ENCODE results near the gene NFIB. TPM values are rescaled to one million over a fixed set of nuclear protein-coding genes. Genes with fewer than 3 reads are reported as not detected.

NFIB gene
- total and polyA plus RNA-seq, 4 donors, result 10.8 to 278 (median 88.6) TPM

DNA sequence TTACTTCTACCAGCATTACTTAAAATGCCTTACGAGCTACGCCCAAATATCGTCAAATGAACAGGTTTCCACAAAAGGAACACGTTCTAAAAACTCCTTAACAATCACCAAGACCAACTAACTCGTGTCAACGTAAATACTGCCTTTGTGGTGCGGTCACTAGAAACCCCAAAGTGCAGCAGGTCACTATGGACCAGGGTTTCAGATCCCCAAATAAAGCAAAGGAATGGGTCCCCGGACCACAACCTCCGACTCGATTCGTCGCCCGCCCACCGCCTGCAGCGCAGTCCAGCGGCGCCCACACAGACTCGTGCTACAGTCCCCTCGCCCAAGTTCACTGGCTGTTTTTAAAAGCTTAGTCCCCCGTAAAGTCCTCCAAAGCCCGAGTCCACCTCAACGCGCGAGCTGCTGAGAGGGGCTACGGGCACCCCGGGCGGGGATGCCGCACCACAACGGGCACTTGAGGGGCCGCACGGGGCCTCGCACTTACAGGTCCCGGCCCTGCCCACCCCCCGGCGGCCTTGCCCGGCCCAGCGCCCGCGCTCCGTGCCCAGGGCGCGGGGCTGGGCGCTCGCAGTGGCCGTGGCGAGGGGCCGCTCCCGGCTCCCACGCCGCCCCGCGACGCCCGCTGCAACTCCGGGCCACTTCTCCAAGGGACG is 1.1 kb downstream of the NFIB start:
- Histone ChIP-seq H3K9me3 (ENCODE audit: control insufficient read depth, low read length) (no peaks in the 10 kb centered on the region), H3K4me3 (ENCODE audit: low read length in 2 of 2) (peak overlapping the region; percentile 89 to 96), H3K27me3 (ENCODE audit: control insufficient read depth in 1 of 2, insufficient read depth in 2 of 2, low read length in 1 of 2) (no peaks in the 10 kb centered on the region), H3K4me1 (ENCODE audit: control insufficient read depth in 1 of 2, insufficient read depth in 2 of 2, low read length in 2 of 2) (peaks cover 0 to 1% of the 10 kb centered on the region in 2 donors), H3K36me3 (ENCODE audit: control insufficient read depth in 1 of 2, insufficient read depth in 2 of 2, low read length in 1 of 2) (no peaks in the 10 kb centered on the region), H3K27ac (ENCODE audit: low read depth in 1 of 2, low read length in 2 of 2) (peak overlapping the region; percentile 85 to 99)
- DNase-seq (peak in 1 of 2 donors; percentile 80), ATAC-seq (ENCODE audit: low FRiP score) (peak; percentile 19)
- intact Hi-C loops (cut with DNase I), result loop anchor here (5.0 to 10.0 kb wide), 3 partner anchors 34 to 278 kb away; no protein-coding TSS in a partner anchor
- 0 to 1% methylated on average over 55 to 56 of the region's 56 CpGs for WGBS, 2 donors

GRCh38 chr9:14311956-14312685 is 1.8 kb downstream of the NFIB start:
- peaks cover 2 to 4% of the 10 kb centered on the region in 2 donors for H3K4me1 ChIP-seq (ENCODE audit: control insufficient read depth in 1 of 2, insufficient read depth in 2 of 2, low read length in 2 of 2)
- intact Hi-C loops (cut with DNase I), result loop anchor here (5.0 to 10.0 kb wide), 3 partner anchors 35 to 277 kb away; no protein-coding TSS in a partner anchor
- no peaks in the 10 kb centered on the region for H3K36me3 ChIP-seq (ENCODE audit: control insufficient read depth in 1 of 2, insufficient read depth in 2 of 2, low read length in 1 of 2)
- ATAC-seq (ENCODE audit: low FRiP score) (no peak), DNase-seq (no peak)
- no peaks in the 10 kb centered on the region for H3K9me3 ChIP-seq (ENCODE audit: control insufficient read depth, low read length)
- 2 to 3% methylated on average over 10 of the region's 10 CpGs for WGBS, 2 donors
- no peak overlapping the region for H3K27ac ChIP-seq (ENCODE audit: low read depth in 1 of 2, low read length in 2 of 2)
- peak overlapping the region; percentile 89 to 96 for H3K4me3 ChIP-seq (ENCODE audit: low read length in 2 of 2)
- no peaks in the 10 kb centered on the region for H3K27me3 ChIP-seq (ENCODE audit: control insufficient read depth in 1 of 2, insufficient read depth in 2 of 2, low read length in 1 of 2)

DNA sequence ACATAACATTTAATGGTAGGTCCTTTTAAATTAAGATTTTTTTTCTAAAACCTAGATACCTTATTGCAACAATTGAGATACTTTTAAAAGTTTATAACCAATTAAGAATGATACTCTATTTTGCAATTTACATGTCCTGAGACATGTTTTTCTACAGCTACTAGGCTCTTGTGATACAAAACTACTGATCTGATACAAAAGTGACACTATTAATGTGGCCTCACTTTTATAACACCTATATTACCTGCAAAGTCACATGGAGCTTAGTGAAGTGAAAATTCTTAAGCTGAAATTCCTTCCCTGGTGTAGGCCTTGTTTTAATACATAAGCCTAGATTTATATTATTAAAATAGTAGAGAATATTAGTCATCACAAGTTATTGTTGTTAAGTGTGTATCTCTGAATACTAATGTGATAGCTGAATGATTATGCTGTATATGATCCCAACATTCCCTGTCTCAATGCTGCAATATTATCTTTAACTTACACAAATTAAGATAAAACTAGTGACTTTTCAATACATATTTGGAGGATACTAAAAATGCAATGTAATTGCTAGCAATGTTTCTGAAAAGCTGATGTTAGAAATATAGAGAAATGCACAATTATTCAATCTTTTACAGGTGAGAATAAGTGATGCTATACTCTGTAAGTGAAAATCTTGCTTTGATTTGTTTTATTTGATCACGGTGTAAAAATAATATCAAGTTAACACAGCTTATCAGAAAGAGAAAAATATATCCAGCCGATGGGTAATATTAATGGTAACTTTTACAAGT is 2.6 kb downstream of the NFIB start:
- no peak for DNase-seq
- peak overlapping the region in 1 of 2 donors; percentile 89 for H3K4me3 ChIP-seq (ENCODE audit: low read length in 2 of 2)
- H3K36me3 ChIP-seq (ENCODE audit: control insufficient read depth in 1 of 2, insufficient read depth in 2 of 2, low read length in 1 of 2), result no peaks in the 10 kb centered on the region
- no peak for ATAC-seq (ENCODE audit: low FRiP score)
- no peak overlapping the region for H3K27ac ChIP-seq (ENCODE audit: low read depth in 1 of 2, low read length in 2 of 2)
- H3K4me1 ChIP-seq (ENCODE audit: control insufficient read depth in 1 of 2, insufficient read depth in 2 of 2, low read length in 2 of 2), result peaks cover 3 to 4% of the 10 kb centered on the region in 2 donors
- H3K9me3 ChIP-seq (ENCODE audit: control insufficient read depth, low read length), result no peaks in the 10 kb centered on the region
- no peaks in the 10 kb centered on the region for H3K27me3 ChIP-seq (ENCODE audit: control insufficient read depth in 1 of 2, insufficient read depth in 2 of 2, low read length in 1 of 2)
- intact Hi-C loops (cut with DNase I), result loop anchor here (5.0 to 10.0 kb wide), 3 partner anchors 36 to 277 kb away; no protein-coding TSS in a partner anchor
- 2% methylated on average over 2 of the region's 2 CpGs for WGBS, 2 donors

- ATAC-seq (ENCODE audit: low FRiP score) (no peak), DNase-seq (no peak)
- Histone ChIP-seq H3K9me3 (ENCODE audit: control insufficient read depth, low read length) (no peaks in the 10 kb centered on the region), H3K27me3 (ENCODE audit: control insufficient read depth in 1 of 2, insufficient read depth in 2 of 2, low read length in 1 of 2) (no peaks in the 10 kb centered on the region), H3K27ac (ENCODE audit: low read depth in 1 of 2, low read length in 2 of 2) (no peak overlapping the region), H3K4me3 (ENCODE audit: low read length in 2 of 2) (peak overlapping the region; percentile 41 to 59), H3K4me1 (ENCODE audit: control insufficient read depth in 1 of 2, insufficient read depth in 2 of 2, low read length in 2 of 2) (peaks cover 3 to 4% of the 10 kb centered on the region in 2 donors), H3K36me3 (ENCODE audit: control insufficient read depth in 1 of 2, insufficient read depth in 2 of 2, low read length in 1 of 2) (no peaks in the 10 kb centered on the region)
- intact Hi-C loops (cut with DNase I), result loop anchor here (5.0 to 10.0 kb wide), 3 partner anchors 37 to 276 kb away; no protein-coding TSS in a partner anchor
- WGBS, 2 donors, result 13 to 18% methylated on average over 2 of the region's 2 CpGs
Observed at GRCh38 chr9:14310311-14310710, 3.6 kb downstream of the NFIB start.

GRCh38 chr9:14309403-14309802 is 4.5 kb downstream of the NFIB start:
- 3 to 9% methylated on average over 2 of the region's 2 CpGs for WGBS, 2 donors
- peaks cover 4% of the 10 kb centered on the region in 2 donors for H3K4me1 ChIP-seq (ENCODE audit: control insufficient read depth in 1 of 2, insufficient read depth in 2 of 2, low read length in 2 of 2)

DNA sequence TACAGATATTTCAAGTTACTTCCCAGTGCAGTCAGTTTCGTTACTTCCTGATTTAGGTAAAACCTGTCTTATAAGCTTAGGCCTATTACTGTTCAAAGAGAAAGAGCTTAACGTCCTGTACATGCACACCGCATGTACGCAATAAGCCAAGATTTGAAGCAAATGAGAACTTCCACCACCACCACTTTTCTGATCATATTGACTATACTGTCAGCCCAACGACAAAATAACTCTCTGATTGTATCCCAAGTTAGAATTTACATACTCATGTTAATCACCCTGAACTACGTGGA is 5.1 kb downstream of the NFIB start:
- 12 to 16% methylated on average over 6 of the region's 6 CpGs for WGBS, 2 donors
- no peak overlapping the region for H3K27ac ChIP-seq (ENCODE audit: low read depth in 1 of 2, low read length in 2 of 2)
- no peak for DNase-seq
- no peaks in the 10 kb centered on the region for H3K27me3 ChIP-seq (ENCODE audit: control insufficient read depth in 1 of 2, insufficient read depth in 2 of 2, low read length in 1 of 2)
- peaks cover 4 to 6% of the 10 kb centered on the region in 2 donors for H3K4me1 ChIP-seq (ENCODE audit: control insufficient read depth in 1 of 2, insufficient read depth in 2 of 2, low read length in 2 of 2)
- H3K9me3 ChIP-seq (ENCODE audit: control insufficient read depth, low read length), result no peaks in the 10 kb centered on the region
- intact Hi-C loops (cut with DNase I), result loop anchor here in 1 of 2 donors (10.0 kb wide), 1 partner anchor 54 kb away; no protein-coding TSS in a partner anchor
- H3K36me3 ChIP-seq (ENCODE audit: control insufficient read depth in 1 of 2, insufficient read depth in 2 of 2, low read length in 1 of 2), result no peaks in the 10 kb centered on the region
- H3K4me3 ChIP-seq (ENCODE audit: low read length in 2 of 2), result peak overlapping the region; percentile 41 to 43
- no peak for ATAC-seq (ENCODE audit: low FRiP score)

More at GRCh38 chr9:14309403-14309802, 4.5 kb downstream of the NFIB start:
- H3K9me3 ChIP-seq (ENCODE audit: control insufficient read depth, low read length), result no peaks in the 10 kb centered on the region
- peak overlapping the region; percentile 28 to 41 for H3K4me3 ChIP-seq (ENCODE audit: low read length in 2 of 2)
- intact Hi-C loops (cut with DNase I), result loop anchor here in 1 of 2 donors (10.0 kb wide), 1 partner anchor 55 kb away; no protein-coding TSS in a partner anchor
- H3K27ac ChIP-seq (ENCODE audit: low read depth in 1 of 2, low read length in 2 of 2), result peak overlapping the region in 1 of 2 donors; percentile 36
- no peak for DNase-seq
- H3K27me3 ChIP-seq (ENCODE audit: control insufficient read depth in 1 of 2, insufficient read depth in 2 of 2, low read length in 1 of 2), result no peaks in the 10 kb centered on the region
- no peaks in the 10 kb centered on the region for H3K36me3 ChIP-seq (ENCODE audit: control insufficient read depth in 1 of 2, insufficient read depth in 2 of 2, low read length in 1 of 2)
- ATAC-seq (ENCODE audit: low FRiP score), result no peak

- Histone ChIP-seq H3K4me1 (ENCODE audit: control insufficient read depth in 1 of 2, insufficient read depth in 2 of 2, low read length in 2 of 2) (peaks cover 6 to 7% of the 10 kb centered on the region in 2 donors), H3K36me3 (ENCODE audit: control insufficient read depth in 1 of 2, insufficient read depth in 2 of 2, low read length in 1 of 2) (no peaks in the 10 kb centered on the region), H3K27ac (ENCODE audit: low read depth in 1 of 2, low read length in 2 of 2) (peak overlapping the region in 1 of 2 donors; percentile 44), H3K9me3 (ENCODE audit: control insufficient read depth, low read length) (no peaks in the 10 kb centered on the region), H3K4me3 (ENCODE audit: low read length in 2 of 2) (peak overlapping the region; percentile 41 to 43), H3K27me3 (ENCODE audit: control insufficient read depth in 1 of 2, insufficient read depth in 2 of 2, low read length in 1 of 2) (no peaks in the 10 kb centered on the region)
- ATAC-seq (ENCODE audit: low FRiP score) (peak; percentile 43), DNase-seq (no peak)
- intact Hi-C loops (cut with DNase I), result loop anchor here in 1 of 2 donors (10.0 kb wide), 1 partner anchor 53 kb away; no protein-coding TSS in a partner anchor
- 10% methylated on average over 9 of the region's 9 CpGs for WGBS, 2 donors
Observed at GRCh38 chr9:14307989-14308852, 5.7 kb downstream of the NFIB start.

Measured in aorta (tissue), 5 donors.